ENCODE data around the gene TEX19. TPM values are rescaled to one million over a fixed set of nuclear protein-coding genes. Genes with fewer than 3 reads are reported as not detected.

TEX19 gene
- total RNA-seq: 0.09 TPM
- under 1 TPM in 7 of 8 donors, not detected in 1; 0.07 to 0.17 (median 0.09) TPM for polyA plus RNA-seq (ENCODE audit: insufficient read depth in 1 of 8, insufficient read length in 8 of 8, low replicate concordance in 1 of 8)
- long read RNA-seq, donor 1: 0 reads
- long read RNA-seq, donor 2: 0 reads
- long read RNA-seq, donor 3: 0 reads
- long read RNA-seq, donor 4: 0 reads
- long read RNA-seq, donor 5: 0 reads
- long read RNA-seq, donor 6: 0 reads
- long read RNA-seq, donor 7: 0 reads
- long read RNA-seq, donor 8: 0 reads
- long read RNA-seq, donor 9: 0 reads
- long read RNA-seq, donor 10: 0 reads
- long read RNA-seq, donor 11: 0 reads

GRCh38 chr17:82358465-82359350, at the start of gene TEX19:
Gene TEX19 (plus strand): TSS chr17:82359247. CDS start chr17:82362151, 2,904 bp downstream.
- H3K36me3 ChIP-seq (ENCODE audit: control insufficient read depth, insufficient read depth, low read length): no peaks in the 10 kb centered on the region
- H3K4me1 ChIP-seq (ENCODE audit: control insufficient read depth, insufficient read depth, low read length): peaks cover 27% of the 10 kb centered on the region
- no peak for DNase-seq
- no peak within 1 kb of the TSS for H3K27ac ChIP-seq (ENCODE audit: low read length)
- no peaks in the 10 kb centered on the region for H3K9me3 ChIP-seq (replicated peaks; ENCODE audit: control insufficient read depth, low read depth, low read length)
- H3K4me3 ChIP-seq (ENCODE audit: low read length): no peak within 1 kb of the TSS
- 41% methylated on average over 17 of the region's 21 CpGs for WGBS (ENCODE audit: insufficient coverage)
- H3K27me3 ChIP-seq (ENCODE audit: control insufficient read depth, insufficient read depth, low read length): peaks cover 22% of the 10 kb centered on the region

- H3K36me3 ChIP-seq (ENCODE audit: control insufficient read depth, insufficient read depth, low read length): no peaks in the 10 kb centered on the region
- H3K27ac ChIP-seq (ENCODE audit: low read length): no peak overlapping the region
- peaks cover 31% of the 10 kb centered on the region for H3K27me3 ChIP-seq (ENCODE audit: control insufficient read depth, insufficient read depth, low read length)
- H3K4me1 ChIP-seq (ENCODE audit: control insufficient read depth, insufficient read depth, low read length): peaks cover 5% of the 10 kb centered on the region
- H3K9me3 ChIP-seq (replicated peaks; ENCODE audit: control insufficient read depth, low read depth, low read length): no peaks in the 10 kb centered on the region
- 78% methylated on average over 27 of the region's 27 CpGs for WGBS (ENCODE audit: insufficient coverage)
- H3K4me3 ChIP-seq (ENCODE audit: low read length): no peak overlapping the region
- no peak for DNase-seq
Observed at GRCh38 chr17:82309656-82310570, 49.1 kb upstream of the TEX19 start.

- no peak overlapping the region for H3K27ac ChIP-seq (ENCODE audit: low read length)
- 86% methylated on average over 21 of the region's 21 CpGs for WGBS (ENCODE audit: insufficient coverage)
Observed at GRCh38 chr17:82310877-82311276, 48.2 kb upstream of the TEX19 start.

GRCh38 chr17:82311971-82312370, 47.1 kb upstream of the TEX19 start:
- Histone ChIP-seq H3K27me3 (ENCODE audit: control insufficient read depth, insufficient read depth, low read length) (peaks cover 52% of the 10 kb centered on the region), H3K36me3 (ENCODE audit: control insufficient read depth, insufficient read depth, low read length) (no peaks in the 10 kb centered on the region), H3K4me3 (ENCODE audit: low read length) (no peak overlapping the region), H3K4me1 (ENCODE audit: control insufficient read depth, insufficient read depth, low read length) (peaks cover 6% of the 10 kb centered on the region), H3K9me3 (replicated peaks; ENCODE audit: control insufficient read depth, low read depth, low read length) (no peaks in the 10 kb centered on the region), H3K27ac (ENCODE audit: low read length) (no peak overlapping the region)
- DNase-seq: no peak
- WGBS (ENCODE audit: insufficient coverage): 88% methylated on average over 3 of the region's 13 CpGs

More at GRCh38 chr17:82310877-82311276, 48.2 kb upstream of the TEX19 start:
- Histone ChIP-seq H3K9me3 (replicated peaks; ENCODE audit: control insufficient read depth, low read depth, low read length) (no peaks in the 10 kb centered on the region), H3K4me1 (ENCODE audit: control insufficient read depth, insufficient read depth, low read length) (peaks cover 3% of the 10 kb centered on the region), H3K27me3 (ENCODE audit: control insufficient read depth, insufficient read depth, low read length) (peaks cover 41% of the 10 kb centered on the region), H3K36me3 (ENCODE audit: control insufficient read depth, insufficient read depth, low read length) (no peaks in the 10 kb centered on the region), H3K4me3 (ENCODE audit: low read length) (no peak overlapping the region)
- no peak for DNase-seq

- H3K27ac ChIP-seq (ENCODE audit: low read length): no peak overlapping the region
- H3K4me1 ChIP-seq (ENCODE audit: control insufficient read depth, insufficient read depth, low read length): peaks cover 9% of the 10 kb centered on the region
- no peaks in the 10 kb centered on the region for H3K9me3 ChIP-seq (replicated peaks; ENCODE audit: control insufficient read depth, low read depth, low read length)
- DNase-seq: no peak
- WGBS (ENCODE audit: insufficient coverage): 66% methylated on average over 14 of the region's 28 CpGs
- no peaks in the 10 kb centered on the region for H3K36me3 ChIP-seq (ENCODE audit: control insufficient read depth, insufficient read depth, low read length)
- H3K4me3 ChIP-seq (ENCODE audit: low read length): no peak overlapping the region
- peaks cover 53% of the 10 kb centered on the region for H3K27me3 ChIP-seq (ENCODE audit: control insufficient read depth, insufficient read depth, low read length)
Observed at GRCh38 chr17:82313195-82314011, 45.6 kb upstream of the TEX19 start.

GRCh38 chr17:82314012-82314726, 44.9 kb upstream of the TEX19 start:
- Histone ChIP-seq H3K4me1 (ENCODE audit: control insufficient read depth, insufficient read depth, low read length) (peaks cover 9% of the 10 kb centered on the region), H3K9me3 (replicated peaks; ENCODE audit: control insufficient read depth, low read depth, low read length) (no peaks in the 10 kb centered on the region), H3K27ac (ENCODE audit: low read length) (no peak overlapping the region), H3K36me3 (ENCODE audit: control insufficient read depth, insufficient read depth, low read length) (no peaks in the 10 kb centered on the region), H3K27me3 (ENCODE audit: control insufficient read depth, insufficient read depth, low read length) (peaks cover 49% of the 10 kb centered on the region), H3K4me3 (ENCODE audit: low read length) (no peak overlapping the region)
- no peak for DNase-seq
- 67% methylated on average over 22 of the region's 27 CpGs for WGBS (ENCODE audit: insufficient coverage)

- no peaks in the 10 kb centered on the region for H3K36me3 ChIP-seq (ENCODE audit: control insufficient read depth, insufficient read depth, low read length)
- H3K27ac ChIP-seq (ENCODE audit: low read length): no peak overlapping the region
- no peak overlapping the region for H3K4me3 ChIP-seq (ENCODE audit: low read length)
- DNase-seq: no peak
- H3K27me3 ChIP-seq (ENCODE audit: control insufficient read depth, insufficient read depth, low read length): peaks cover 47% of the 10 kb centered on the region
- 49% methylated on average over 28 of the region's 32 CpGs for WGBS (ENCODE audit: insufficient coverage)
- H3K4me1 ChIP-seq (ENCODE audit: control insufficient read depth, insufficient read depth, low read length): peaks cover 9% of the 10 kb centered on the region
- no peaks in the 10 kb centered on the region for H3K9me3 ChIP-seq (replicated peaks; ENCODE audit: control insufficient read depth, low read depth, low read length)
Observed at GRCh38 chr17:82314727-82315605, 44.1 kb upstream of the TEX19 start.

GRCh38 chr17:82315703-82316358, 43.2 kb upstream of the TEX19 start:
- Histone ChIP-seq H3K27ac (ENCODE audit: low read length) (no peak overlapping the region), H3K36me3 (ENCODE audit: control insufficient read depth, insufficient read depth, low read length) (no peaks in the 10 kb centered on the region), H3K9me3 (replicated peaks; ENCODE audit: control insufficient read depth, low read depth, low read length) (no peaks in the 10 kb centered on the region), H3K27me3 (ENCODE audit: control insufficient read depth, insufficient read depth, low read length) (peaks cover 48% of the 10 kb centered on the region), H3K4me3 (ENCODE audit: low read length) (no peak overlapping the region), H3K4me1 (ENCODE audit: control insufficient read depth, insufficient read depth, low read length) (peaks cover 9% of the 10 kb centered on the region)
- WGBS (ENCODE audit: insufficient coverage): 7% methylated on average over 28 of the region's 36 CpGs
- no peak for DNase-seq

Measured in muscle of leg (tissue), 16 donors.